GM12878 (cell line): ENCODE results near the gene NELL1.

Experiments
- CEBPB ChIP-seq, 2 experiments: fragments of 150-350 bp in 1 of 2; IDR thresholded peaks; 2 replicates each; pipeline ENCODE4 v1.6.1; 2012 to 2014; ENCODE audit warnings: low read depth in 2 of 2, low read length in 2 of 2, borderline replicate concordance in 1 of 2, inconsistent platforms in 1 of 2
- EP300 ChIP-seq, 2 experiments: fragments of 150-350 bp in 1 of 2; IDR thresholded peaks; 2 replicates each; pipeline ENCODE4 v1.6.1; 2011 to 2012; ENCODE audit warnings: low read depth in 2 of 2, low read length in 2 of 2, borderline replicate concordance in 1 of 2, improper control_type of control experiment in 1 of 2, inconsistent platforms in 1 of 2; ENCODE audit not compliant: control insufficient read depth in 1 of 2
- GABPA ChIP-seq: IDR thresholded peaks from 2 replicates; pipeline ENCODE4 v1.6.1; 2014; ENCODE audit warnings: antibody characterized with exemption, low read depth, mild to moderate bottlenecking, inconsistent platforms
- MYC ChIP-seq: IDR thresholded peaks from 2 replicates; pipeline ENCODE4 v1.6.1; 2011; ENCODE audit warnings: mild to moderate bottlenecking, low read length, moderate library complexity, inconsistent platforms; ENCODE audit not compliant: insufficient read depth, insufficient replicate concordance, insufficient read length, severe bottlenecking
- POLR2A ChIP-seq: IDR thresholded peaks from 2 replicates; pipeline ENCODE4 v1.6.1; 2011; ENCODE audit warnings: low read depth, mild to moderate bottlenecking, low read length
- SMAD1 ChIP-seq: fragments of 450-650 bp; IDR thresholded peaks from 2 replicates; pipeline ENCODE4 v1.6.1; 2018; ENCODE audit warnings: mild to moderate bottlenecking, low read depth; ENCODE audit not compliant: partially characterized antibody
- SPI1 ChIP-seq: IDR thresholded peaks from 2 replicates; pipeline ENCODE4 v1.6.1; 2011; ENCODE audit warnings: low read depth, mild to moderate bottlenecking, low read length, moderate library complexity, borderline replicate concordance; ENCODE audit not compliant: insufficient read depth
- TCF7 ChIP-seq: IDR thresholded peaks from 2 replicates; pipeline ENCODE4 v1.6.1; 2014; ENCODE audit warnings: antibody characterized with exemption, borderline replicate concordance
- ZNF274 ChIP-seq: IDR thresholded peaks from one replicate; pipeline ENCODE4 v1.8.0; 2011; ENCODE audit not compliant: insufficient read length, insufficient read depth
- TF ChIP-seq, protein P1 (sequence below): IDR thresholded peaks from 2 replicates; pipeline ENCODE4 v1.6.1; 2012; ENCODE audit warnings: mild to moderate bottlenecking, low read depth, low read length
- TF ChIP-seq, protein P2 (sequence below), 3 experiments: IDR thresholded peaks in 2 of 3; conservative IDR thresholded peaks in 1 of 3; 2 replicates each; pipeline ENCODE4 v1.5.1; 2011; ENCODE audit warnings: low read depth in 3 of 3, low read length in 3 of 3, mild to moderate bottlenecking in 3 of 3, control low read depth in 2 of 3, moderate library complexity in 2 of 3, inconsistent platforms in 1 of 3, mixed read lengths in 1 of 3; ENCODE audit not compliant: control insufficient read depth in 2 of 3, insufficient read depth in 1 of 3; ENCODE audit errors: extremely low read depth in 1 of 3
- TF ChIP-seq, protein P3 (sequence below): IDR thresholded peaks from 2 replicates; pipeline ENCODE4 v1.6.1; 2011; ENCODE audit warnings: low read depth, low read length, improper control_type of control experiment, borderline replicate concordance

DNA sequence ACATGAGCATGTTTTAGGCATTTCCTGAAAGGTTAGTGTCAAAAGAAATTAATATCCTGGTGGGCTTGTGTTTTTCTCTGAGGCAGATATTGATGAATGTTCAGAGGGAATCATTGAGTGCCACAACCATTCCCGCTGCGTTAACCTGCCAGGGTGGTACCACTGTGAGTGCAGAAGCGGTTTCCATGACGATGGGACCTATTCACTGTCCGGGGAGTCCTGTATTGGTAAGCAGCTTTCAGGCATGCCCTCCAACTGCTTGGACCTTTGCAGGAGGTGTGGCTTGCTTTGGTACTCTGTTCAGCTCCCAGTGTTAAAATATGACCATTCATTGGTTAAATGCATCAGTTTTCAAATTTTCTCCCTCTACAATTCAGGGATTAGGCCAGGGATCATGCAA, 864.9 kb downstream of the NELL1 start:
- TF ChIP-seq POLR2A, result no peak
- no peak for TF ChIP-seq CEBPB (IDR thresholded peaks at IDR 0.05; ENCODE audit: borderline replicate concordance in 1 of 2, low read depth in 2 of 2, low read length in 2 of 2)
- TF ChIP-seq, protein P1, sequence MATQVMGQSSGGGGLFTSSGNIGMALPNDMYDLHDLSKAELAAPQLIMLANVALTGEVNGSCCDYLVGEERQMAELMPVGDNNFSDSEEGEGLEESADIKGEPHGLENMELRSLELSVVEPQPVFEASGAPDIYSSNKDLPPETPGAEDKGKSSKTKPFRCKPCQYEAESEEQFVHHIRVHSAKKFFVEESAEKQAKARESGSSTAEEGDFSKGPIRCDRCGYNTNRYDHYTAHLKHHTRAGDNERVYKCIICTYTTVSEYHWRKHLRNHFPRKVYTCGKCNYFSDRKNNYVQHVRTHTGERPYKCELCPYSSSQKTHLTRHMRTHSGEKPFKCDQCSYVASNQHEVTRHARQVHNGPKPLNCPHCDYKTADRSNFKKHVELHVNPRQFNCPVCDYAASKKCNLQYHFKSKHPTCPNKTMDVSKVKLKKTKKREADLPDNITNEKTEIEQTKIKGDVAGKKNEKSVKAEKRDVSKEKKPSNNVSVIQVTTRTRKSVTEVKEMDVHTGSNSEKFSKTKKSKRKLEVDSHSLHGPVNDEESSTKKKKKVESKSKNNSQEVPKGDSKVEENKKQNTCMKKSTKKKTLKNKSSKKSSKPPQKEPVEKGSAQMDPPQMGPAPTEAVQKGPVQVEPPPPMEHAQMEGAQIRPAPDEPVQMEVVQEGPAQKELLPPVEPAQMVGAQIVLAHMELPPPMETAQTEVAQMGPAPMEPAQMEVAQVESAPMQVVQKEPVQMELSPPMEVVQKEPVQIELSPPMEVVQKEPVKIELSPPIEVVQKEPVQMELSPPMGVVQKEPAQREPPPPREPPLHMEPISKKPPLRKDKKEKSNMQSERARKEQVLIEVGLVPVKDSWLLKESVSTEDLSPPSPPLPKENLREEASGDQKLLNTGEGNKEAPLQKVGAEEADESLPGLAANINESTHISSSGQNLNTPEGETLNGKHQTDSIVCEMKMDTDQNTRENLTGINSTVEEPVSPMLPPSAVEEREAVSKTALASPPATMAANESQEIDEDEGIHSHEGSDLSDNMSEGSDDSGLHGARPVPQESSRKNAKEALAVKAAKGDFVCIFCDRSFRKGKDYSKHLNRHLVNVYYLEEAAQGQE, result no peak
- TF ChIP-seq SMAD1, result no peak
- no peak for TF ChIP-seq ZNF274
- no peak for TF ChIP-seq EP300 (IDR thresholded peaks at IDR 0.05; ENCODE audit: borderline replicate concordance in 1 of 2, control insufficient read depth in 1 of 2, low read depth in 2 of 2, low read length in 2 of 2)
- no peak for TF ChIP-seq TCF7
- TF ChIP-seq SPI1, result no peak
- TF ChIP-seq, protein P2, sequence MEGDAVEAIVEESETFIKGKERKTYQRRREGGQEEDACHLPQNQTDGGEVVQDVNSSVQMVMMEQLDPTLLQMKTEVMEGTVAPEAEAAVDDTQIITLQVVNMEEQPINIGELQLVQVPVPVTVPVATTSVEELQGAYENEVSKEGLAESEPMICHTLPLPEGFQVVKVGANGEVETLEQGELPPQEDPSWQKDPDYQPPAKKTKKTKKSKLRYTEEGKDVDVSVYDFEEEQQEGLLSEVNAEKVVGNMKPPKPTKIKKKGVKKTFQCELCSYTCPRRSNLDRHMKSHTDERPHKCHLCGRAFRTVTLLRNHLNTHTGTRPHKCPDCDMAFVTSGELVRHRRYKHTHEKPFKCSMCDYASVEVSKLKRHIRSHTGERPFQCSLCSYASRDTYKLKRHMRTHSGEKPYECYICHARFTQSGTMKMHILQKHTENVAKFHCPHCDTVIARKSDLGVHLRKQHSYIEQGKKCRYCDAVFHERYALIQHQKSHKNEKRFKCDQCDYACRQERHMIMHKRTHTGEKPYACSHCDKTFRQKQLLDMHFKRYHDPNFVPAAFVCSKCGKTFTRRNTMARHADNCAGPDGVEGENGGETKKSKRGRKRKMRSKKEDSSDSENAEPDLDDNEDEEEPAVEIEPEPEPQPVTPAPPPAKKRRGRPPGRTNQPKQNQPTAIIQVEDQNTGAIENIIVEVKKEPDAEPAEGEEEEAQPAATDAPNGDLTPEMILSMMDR (IDR thresholded peaks at IDR 0.05 in 2 of 3, conservative IDR thresholded peaks at IDR 0.05 in 1 of 3; ENCODE audit: control insufficient read depth in 2 of 3, extremely low read depth in 1 of 3, insufficient read depth in 1 of 3, low read depth in 3 of 3, low read length in 3 of 3), result no peak
- no peak for TF ChIP-seq GABPA
- TF ChIP-seq MYC, result no peak
- TF ChIP-seq, protein P3, sequence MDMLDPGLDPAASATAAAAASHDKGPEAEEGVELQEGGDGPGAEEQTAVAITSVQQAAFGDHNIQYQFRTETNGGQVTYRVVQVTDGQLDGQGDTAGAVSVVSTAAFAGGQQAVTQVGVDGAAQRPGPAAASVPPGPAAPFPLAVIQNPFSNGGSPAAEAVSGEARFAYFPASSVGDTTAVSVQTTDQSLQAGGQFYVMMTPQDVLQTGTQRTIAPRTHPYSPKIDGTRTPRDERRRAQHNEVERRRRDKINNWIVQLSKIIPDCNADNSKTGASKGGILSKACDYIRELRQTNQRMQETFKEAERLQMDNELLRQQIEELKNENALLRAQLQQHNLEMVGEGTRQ, result no peak
